CD4-positive, alpha-beta T cell treated with Interferon gamma for 1 hour (primary cell): Measurements from ENCODE around the gene INVS.
"Not testable (repeated sequence)": the region's sequence is repeated elsewhere in the genome, so short reads cannot be mapped to it uniquely, and the experiment has no call there.

Experiments used
- DNase-seq: peaks from one replicate; pipeline ENCODE4 v3.0.0-alpha.2; 2020

INVS gene

GRCh38 chr9:100129772-100130171 is 30.7 kb downstream of the INVS start:
- DNase-seq = no peak

DNA sequence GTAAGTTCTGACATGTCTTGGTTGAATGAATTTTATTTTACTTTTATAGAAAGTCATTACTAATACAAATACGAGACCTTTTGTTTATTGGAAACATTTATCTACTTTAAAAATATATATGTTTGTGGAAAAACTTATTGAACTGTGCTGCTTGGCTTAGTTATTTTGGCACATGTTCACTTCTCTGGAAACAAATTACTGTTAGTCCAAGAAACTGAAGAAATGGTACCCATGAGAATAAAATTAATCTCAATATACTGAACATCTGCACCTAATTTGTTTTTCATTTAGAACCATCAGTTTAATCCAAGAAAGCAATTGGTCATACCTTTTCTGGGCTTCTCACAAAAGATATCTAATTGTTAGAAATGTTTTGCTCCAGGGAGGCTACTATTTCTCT is 32.2 kb downstream of the INVS start:
- no peak for DNase-seq

DNA sequence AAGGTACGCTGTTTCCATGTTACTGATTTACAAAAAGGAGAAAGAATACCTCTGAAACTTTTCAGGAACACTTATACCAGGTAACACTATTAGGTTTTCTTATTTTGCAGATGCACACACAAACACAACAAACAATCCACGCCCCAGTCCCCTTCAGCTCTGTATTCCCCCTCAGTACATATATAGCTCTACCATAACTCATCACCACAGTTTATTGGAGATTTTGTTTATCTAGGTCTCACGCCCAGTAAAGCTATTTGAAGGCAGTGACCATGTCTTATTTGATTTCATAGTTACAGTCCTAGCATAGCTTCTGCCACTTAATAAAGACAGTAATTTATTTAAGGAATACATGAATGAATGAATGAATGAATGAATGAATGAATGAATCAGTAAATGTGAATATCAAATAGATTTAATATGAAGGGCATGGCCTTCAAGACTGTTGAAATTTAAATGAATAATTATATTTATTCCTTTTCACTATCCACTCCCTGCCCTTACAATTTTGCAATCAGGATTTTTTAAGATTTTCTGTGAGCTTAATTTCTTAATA is 32.9 kb downstream of the INVS start:
- no peak for DNase-seq

GRCh38 chr9:100134731-100135130 is 35.7 kb downstream of the INVS start:
- DNase-seq = no peak

- not testable (repeated sequence) for DNase-seq
Observed at GRCh38 chr9:100136799-100137198, 37.8 kb downstream of the INVS start.

- not testable (repeated sequence) for DNase-seq
Observed at GRCh38 chr9:100140303-100140702, 41.3 kb downstream of the INVS start.

- not testable (repeated sequence) for DNase-seq
Observed at GRCh38 chr9:100141862-100142261, 42.8 kb downstream of the INVS start.

- not testable (repeated sequence) for DNase-seq
Observed at GRCh38 chr9:100145167-100145934, 46.3 kb downstream of the INVS start.

DNA sequence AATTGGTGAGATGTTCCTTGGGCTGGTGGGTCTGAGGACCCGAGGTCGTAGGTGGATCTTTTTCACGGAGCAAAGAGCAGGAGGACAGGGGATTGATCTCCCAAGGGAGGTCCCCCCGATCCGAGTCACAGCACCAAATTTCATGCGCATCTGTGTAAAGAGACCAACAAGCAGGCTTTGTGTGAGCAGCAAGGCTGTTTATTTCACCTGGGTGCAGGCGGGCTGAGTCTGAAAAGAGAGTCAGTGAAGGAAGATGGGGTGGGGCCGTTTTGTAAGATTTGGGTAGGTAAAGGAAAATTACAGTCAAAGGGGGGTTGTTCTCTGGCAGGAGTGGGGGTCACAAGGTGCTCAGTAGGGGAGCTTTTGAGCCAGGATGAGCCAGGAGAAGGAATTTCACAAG is 46.9 kb downstream of the INVS start:
- DNase-seq = not testable (repeated sequence)

DNA sequence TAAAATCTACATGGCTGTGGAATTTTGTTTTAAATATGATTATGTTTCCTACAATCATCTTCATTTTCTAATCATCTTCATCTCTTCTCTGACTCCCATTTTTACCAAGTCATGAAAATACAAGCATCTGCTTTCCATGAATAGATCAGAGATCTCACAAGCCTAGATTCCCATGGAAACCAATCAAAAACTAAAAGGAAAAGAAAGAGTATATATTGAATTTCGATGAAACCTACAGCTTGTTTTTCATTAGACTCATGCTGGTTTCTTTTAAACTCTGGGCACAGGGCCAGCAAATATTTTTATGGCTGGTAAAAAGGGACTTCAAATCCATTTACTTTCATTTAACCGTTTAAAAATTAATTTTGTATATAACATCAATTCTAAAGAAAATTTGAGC is 51.2 kb downstream of the INVS start:
- DNase-seq = no peak

DNA sequence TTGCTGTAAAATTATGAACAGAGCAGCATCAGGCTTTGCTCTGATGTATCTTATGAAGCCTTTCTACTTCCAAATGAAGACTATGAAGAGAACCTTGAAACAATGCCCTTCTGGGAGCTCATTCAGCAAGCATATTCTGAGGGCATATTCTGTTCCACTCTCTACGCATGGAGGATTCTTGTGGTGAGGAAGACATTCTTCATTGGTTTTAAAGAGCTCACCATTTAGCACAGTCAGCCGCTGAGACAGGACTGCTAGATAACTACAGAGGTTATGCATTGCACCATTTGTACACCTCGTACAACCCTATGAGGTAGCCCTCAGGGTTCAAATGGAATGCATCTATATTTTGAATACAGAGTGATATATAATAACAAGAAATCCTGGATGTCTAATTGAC is 61.0 kb downstream of the INVS start:
- no peak for DNase-seq

- no peak for DNase-seq
Observed at GRCh38 chr9:100167176-100167575, 68.1 kb downstream of the INVS start.

DNA sequence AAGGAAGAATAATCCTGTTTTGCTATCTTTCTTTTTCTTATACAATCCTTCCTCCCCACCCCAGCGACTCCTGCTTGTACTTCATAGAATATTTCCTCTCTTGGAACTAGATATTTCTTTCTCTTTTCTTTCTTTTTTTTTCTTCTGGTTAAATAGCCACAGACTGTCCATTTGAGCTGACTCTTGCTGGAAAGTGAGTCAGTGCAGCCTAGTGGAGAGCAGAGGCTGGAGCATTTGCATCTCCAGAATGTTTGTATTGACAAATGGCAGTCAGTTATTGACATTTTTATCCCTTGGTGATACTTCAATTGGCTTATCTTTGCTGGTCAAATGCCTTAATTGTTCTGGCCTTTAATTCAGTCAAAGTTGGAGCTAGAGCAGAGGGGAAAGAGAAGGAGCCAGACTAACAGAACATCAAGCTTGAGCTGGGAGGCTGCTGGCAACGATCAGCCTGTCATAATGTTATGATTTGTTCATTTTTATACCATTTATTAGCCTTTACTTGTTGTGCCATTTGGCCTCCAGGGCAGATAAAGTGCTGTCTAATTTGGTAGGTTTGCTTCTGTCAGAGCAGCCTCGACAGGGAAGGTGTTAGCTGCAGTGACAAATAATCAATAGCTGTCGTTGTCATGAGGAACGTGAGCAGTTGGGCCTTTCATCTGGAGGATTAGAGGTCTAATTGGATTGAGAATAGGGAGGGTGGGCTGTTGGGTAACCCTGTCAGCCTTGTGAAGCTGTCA is 69.0 kb downstream of the INVS start:
- no peak for DNase-seq

GRCh38 chr9:100170085-100170484 is 71.0 kb downstream of the INVS start:
- no peak for DNase-seq

GRCh38 chr9:100170556-100170955 is 71.5 kb downstream of the INVS start:
- no peak for DNase-seq

DNA sequence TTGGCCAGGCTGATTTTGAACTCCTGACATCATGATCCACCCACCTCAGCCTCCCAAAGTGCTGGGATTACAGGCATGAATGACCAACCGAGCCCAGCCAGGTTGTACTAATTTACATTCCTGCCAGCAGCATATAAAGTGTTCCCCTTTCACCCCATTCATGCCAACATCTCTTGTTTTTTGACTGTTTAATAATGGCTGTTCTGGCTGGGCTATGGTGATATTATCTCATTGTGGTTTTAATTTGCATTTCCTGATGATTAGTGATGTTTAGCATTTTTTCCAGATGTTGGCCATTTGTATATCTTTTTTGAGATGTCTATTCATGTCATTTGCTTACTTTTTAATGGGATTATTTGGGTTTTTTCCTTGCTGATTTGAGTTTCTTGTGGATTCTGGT is 87.3 kb downstream of the INVS start:
- no peak for DNase-seq

DNA sequence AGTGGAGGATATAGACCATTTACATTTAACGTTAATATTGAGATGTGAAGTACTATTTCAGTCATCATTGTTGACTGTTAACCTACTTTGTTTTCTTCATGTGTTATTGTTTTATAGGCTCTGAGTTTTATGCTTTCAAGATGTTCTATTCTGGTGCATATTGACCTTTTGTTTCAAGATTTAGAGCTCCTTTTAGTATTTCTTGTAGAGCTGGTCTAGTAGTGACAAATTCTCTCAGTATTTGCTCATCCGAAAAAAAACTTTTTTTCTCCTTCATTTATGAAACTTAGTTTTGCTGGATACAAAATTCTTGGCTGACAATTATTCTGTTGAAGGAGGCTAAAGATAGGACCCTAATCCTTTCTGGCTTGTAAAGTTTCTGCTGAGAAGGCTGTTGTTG is 91.3 kb downstream of the INVS start:
- DNase-seq = no peak

- DNase-seq = no peak
Observed at GRCh38 chr9:100191264-100191663, 92.2 kb downstream of the INVS start.

DNA sequence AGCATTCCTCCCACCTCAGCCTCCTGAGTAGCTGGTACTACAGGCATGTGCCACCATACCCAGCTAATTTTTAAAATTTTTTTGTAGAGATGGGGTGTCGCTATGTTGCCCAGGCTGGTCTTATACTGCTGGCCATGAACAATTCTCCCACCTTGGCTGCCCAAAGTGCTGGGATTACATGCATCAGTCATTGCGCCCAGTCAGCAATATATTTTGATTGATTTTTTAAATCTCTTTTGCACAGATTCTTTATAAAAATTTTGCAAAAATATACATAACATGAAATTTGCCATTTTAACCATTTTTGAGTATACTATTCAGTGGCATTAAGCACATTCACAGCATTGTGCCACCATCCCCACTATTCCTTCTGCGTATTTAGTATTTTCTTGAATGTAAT is 94.0 kb downstream of the INVS start:
- DNase-seq = no peak

GRCh38 chr9:100196215-100196614 is 97.2 kb downstream of the INVS start:
- no peak for DNase-seq

DNA sequence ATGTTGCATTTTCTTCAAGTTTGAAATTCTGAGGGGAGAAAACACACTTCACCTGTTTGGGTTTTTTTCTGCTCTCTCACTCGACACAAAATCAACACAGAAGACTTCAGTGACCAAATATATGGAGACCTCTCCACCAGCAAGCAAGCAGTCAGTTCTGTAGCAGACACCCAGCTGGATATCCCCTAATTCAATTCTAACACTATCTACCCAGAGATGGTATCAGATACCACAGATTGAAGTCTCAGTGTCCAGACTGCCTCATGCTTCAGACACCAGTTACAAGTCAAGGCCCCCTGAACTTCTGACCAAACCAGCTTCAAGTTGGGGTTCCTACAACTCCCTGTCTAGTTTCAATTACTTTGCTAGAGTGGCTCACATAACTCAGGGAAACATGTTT is 97.8 kb downstream of the INVS start:
- no peak for DNase-seq

DNA sequence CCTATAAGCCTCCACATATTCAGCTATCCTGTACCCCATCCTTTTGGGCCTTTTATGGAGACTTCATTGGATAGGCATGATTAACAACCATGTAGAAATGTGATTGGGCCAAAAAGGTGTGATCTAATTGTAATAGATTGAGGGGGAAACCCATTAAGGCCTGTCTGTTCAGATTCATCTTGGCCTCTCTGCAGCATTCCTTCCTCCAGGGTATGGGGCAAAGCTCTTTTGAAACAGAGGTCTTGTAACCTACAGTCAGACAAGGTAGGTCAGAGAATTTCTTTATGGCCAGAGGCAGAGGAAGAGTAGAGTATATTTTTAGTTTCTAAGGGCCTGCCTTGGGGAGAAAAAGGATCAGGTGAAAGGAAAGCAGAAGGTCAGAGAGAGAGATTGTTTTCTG is 98.5 kb downstream of the INVS start:
- DNase-seq = no peak

DNA sequence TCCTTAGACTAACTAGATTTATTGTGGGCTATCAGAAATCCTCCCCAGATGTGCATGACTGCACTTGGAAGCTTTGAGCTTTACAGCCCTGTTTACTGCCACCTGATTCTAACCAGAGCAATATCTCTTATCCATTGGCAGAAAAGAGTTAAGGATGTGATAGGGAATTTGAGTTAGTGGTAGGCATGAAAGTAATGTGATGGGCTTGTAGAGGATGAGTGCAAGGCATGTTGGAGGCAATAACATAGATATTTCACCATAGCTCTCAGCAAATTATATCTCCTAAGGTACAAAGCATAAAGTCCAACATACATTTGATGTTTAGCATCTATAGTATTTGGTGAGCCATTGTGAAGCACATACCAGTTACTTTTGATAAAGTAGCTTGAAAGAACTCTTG is 103.8 kb downstream of the INVS start:
- DNase-seq = no peak

- no peak for DNase-seq
Observed at GRCh38 chr9:100204796-100205195, 105.8 kb downstream of the INVS start.
